GM21619 (cell line): ENCODE results near the gene CLDN20.
"Not testable (repeated sequence)": the region's sequence is repeated elsewhere in the genome, so short reads cannot be mapped to it uniquely, and the experiment has no call there.

ENCODE experiments used
- ATAC-seq: cut with Tn5 transposase; IDR thresholded peaks from one replicate; pipeline ENCODE4 v1.9.1; 2021; ENCODE audit not compliant: unreplicated experiment

CLDN20 gene

DNA sequence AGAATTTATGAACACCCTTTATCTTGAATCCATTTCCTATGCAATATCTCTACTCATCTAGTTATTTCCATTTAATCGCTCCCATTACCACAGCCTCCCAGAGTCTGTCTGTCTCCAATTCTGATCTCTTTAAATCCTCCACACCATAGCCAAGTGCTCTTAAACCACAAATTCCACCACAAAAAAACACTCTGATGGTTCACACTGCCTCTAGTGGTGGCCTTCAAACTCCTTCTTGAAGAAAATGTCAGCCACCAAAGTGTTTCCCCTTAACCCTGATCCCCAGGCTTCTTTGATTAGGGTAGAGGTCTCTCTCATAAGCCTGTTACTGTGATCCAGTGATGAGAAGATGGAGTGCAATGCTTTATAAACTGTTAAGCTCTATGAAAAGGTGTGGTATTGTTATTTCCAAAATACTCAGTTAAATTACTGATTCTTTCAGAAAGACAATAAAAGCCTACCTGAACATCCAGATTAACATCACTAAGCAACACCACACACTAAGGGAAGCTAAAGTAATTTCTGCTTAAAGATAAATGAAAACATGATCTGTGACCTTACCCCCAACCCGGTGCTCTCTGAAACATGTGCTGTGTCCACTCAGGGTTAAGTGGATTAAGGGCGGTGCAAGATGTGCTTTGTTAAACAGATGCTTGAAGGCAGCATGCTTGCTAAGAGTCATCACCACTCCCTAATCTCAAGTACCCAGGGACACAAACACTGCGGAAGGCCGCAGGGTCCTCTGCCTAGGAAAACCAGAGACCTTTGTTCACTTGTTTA, 4.5 kb downstream of the CLDN20 start:
- ATAC-seq = not testable (repeated sequence)

DNA sequence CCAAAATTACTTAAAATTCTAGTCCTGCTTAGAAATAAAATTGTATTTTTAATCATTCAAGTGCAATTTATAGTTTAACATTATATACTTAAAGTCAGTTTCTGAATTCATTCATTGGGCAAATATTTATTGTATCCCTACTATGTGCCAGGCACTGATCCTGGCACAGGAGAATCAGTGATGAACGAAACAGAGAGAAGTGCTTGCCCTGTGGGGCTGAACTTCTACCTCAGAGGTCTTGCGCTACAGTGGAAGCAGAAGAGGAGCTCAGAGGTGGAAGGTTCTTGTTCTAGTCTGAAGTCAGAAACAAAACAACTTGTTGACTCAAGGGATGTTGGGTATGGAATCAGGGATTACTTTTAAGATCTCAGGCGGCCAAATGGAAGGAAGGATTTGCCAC, 6.0 kb downstream of the CLDN20 start:
- no peak for ATAC-seq

DNA sequence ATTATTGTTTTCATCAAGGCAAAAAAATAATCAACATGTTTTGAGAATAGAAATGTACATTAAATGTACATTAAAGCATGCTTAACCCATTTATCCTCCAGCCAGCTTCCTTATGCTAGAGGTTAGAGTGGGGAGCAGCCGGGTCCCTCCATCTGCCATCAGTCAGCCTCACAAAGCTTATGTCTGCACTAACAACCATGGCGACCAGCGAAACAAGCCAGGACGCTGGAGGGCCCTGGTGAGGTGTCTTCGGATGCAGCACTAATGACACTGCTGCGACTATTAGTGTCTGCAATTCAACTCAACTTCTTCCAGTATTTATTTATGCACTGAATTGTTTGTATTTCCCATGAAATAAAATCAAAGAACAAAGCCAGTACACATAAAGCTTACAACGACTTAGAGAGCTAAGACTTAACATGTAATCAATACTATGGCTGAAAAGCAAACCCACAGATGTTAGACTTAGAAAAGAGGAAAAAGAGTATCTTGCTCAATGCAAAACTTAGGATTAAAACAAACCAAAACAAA, 6.8 kb downstream of the CLDN20 start:
- ATAC-seq = no peak

DNA sequence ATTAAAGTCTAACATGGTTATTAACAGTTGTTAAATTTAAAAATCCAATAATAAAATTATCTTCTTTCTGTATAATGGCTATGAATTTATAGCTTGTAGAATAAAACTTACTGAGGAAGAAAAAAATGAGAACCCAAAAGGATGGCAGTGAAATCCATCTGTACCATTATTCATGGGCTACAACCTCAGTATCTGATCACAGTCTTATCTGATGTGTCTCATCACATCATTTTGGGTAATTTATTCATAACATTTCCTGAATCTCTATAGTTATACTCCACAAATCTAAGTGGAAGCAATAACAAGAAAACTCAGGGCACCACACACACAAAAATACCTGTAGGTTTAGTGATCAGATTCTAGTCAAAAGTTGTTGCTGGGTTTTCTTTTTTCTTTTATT, 7.3 kb downstream of the CLDN20 start:
- no peak for ATAC-seq

DNA sequence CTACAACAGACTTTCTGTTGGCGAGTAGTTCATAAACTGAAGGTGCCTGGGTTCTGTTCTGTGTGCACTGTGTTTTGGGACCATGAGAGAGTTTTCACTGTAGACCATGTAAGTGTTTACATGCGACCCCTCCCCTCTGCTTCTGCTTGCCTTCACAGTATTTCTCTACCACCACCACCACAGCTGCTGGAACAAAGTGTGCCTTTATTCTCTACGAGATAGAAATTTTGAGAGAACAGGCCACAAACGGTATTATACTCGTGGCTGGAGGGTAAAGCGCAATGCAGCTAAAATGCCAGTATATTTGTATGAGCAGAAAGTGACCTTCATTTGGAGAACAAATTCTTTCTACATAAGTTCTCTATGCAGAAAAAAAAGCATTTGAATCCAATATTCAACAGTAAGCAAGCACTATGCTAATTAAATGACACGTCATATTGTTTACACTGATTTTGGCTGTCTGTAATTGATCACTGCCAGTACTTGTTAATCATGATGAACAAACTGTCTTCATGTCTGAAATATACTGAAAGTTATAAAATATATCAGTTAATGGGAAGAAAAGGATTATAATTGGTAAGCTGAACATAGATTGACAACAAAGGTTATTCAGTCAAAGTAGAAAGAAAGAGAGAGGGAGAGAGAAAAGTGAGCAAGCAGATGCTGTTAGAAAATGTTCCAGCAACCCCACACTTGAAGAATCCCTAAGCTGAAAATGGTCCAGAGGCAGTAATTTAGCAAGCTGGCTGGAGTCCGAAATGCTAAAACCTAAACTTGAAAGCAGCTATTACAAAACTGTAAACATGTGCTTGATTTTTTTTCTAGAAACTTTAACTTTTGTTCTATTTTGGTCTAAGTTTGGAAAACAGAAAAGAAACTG, 8.8 kb downstream of the CLDN20 start:
- no peak for ATAC-seq

DNA sequence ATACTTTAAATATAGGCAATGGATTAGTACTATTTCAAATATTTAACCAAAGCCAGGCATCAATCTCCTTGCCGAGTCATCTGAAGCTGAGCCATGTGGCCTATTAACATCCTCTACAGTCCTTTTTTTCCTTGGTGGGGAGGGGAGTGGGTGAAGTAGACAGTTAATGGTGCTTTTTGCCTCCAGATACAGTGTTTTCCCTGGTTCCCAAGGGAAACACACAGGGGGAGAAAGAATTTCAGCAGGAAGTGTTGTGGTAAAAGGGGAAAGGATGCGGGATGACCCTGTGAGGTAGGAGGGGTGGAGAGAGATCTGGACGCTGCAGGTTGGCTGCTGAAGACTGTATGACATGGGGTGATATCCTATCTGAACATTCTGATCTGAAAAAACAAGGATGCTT, 9.6 kb downstream of the CLDN20 start:
- ATAC-seq = no peak

DNA sequence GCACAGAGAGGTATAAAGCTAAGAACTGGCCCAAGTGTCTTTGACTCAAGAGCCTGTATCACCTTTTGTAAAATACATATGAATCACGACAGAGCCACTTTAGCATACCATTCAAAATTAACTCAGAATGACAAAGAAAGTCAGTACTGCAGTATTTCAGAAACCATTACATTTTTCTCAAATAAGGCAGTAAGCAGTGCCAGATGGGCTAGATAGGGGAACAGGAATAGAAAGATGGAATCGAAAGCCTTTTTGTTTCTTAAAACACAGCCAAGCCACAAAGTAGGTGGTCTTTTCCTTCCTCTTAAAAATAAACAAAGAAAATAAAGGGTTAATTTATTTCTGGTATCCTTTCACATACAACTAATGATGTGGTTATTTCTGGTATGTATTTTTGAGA, 10.3 kb downstream of the CLDN20 start:
- no peak for ATAC-seq

DNA sequence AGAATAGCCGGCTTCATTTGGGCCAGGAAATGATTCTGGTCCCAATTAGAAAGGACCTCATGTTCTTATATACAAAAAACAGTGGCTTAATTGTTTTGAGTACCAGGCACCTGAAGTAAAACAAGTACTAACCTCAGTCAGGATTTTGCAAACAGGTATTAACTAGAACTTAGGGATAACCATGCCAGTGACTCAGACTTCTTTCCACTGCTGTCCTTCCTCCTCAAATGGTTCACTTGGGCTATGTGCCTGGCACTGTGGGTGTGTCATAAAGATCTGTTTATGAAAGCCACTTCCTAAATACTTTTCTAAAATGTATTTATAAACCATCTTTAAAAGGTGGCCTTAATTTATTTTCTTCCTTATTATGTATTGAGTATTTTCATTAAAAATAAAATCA, 10.7 kb downstream of the CLDN20 start:
- ATAC-seq = no peak

DNA sequence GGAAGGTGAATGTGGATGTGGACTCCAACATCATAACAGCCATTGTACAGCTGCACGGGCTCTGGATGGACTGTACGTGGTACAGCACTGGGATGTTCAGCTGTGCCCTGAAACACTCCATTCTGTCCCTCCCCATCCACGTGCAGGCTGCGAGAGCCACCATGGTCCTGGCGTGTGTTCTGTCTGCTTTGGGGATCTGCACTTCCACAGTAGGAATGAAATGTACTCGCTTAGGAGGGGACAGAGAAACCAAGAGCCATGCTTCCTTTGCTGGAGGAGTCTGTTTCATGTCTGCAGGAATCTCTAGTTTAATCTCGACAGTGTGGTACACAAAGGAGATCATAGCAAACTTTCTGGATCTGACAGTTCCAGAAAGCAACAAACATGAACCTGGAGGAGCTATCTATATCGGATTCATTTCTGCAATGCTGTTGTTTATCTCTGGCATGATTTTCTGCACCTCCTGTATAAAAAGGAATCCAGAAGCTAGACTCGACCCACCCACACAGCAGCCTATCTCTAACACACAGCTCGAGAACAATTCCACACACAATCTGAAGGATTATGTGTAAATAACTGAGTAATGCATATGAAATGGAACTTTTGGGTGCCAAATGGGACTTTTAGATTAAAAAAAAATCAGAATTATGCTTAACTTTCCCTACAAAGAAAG, 12.1 kb downstream of the CLDN20 start:
- no peak for ATAC-seq

DNA sequence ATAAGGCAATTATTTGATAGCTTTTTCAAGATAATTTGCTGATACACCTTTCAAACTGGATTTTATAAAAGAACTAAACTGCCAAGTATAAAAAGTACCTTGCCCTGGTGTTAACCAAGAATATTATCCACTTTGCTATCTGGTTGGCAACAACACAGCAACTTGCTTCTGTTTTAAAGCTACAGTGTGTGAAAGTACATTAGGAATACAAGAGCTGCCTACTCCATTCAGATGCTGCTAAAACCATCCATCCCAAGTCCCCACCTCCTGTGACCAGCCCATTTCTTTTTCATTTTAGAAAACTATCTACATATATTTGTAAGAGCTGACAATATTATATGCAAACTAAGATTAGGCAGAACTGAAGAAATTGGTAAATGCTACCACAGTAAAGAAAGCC, 12.8 kb downstream of the CLDN20 start:
- ATAC-seq = no peak

DNA sequence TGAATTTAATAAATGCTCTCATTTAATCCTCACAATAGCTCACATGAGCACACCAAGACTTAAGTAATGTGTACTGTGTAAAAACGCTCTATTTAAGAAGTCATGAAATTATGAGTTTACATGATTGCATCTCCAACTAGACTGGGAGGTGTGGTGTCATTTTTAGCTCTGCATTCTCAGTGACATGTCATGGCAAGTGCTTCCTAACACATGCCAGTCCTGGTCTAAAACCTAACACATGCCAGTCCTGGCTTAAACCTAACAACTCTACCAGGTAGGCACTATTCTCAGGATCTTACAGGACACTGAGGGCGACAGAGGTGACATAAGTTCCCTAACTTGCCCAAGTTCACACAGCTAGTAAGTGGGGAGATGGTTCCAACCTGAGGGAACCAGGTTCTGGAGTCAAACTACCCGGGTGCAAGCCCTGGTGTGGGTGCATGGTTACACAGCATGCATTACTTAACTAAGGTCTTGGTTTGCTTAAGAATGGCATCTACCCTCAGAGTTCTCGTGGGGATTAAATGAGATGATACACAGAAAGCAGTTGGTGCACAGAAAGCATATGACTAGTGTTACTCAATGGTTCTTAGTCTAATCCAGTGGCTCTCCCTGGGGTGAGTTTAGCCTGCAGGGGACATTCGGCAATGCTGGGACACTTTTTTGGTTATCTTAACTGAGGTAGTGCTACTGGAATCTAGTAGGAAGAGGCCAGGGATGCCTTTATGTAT, 14.7 kb downstream of the CLDN20 start:
- ATAC-seq = no peak

DNA sequence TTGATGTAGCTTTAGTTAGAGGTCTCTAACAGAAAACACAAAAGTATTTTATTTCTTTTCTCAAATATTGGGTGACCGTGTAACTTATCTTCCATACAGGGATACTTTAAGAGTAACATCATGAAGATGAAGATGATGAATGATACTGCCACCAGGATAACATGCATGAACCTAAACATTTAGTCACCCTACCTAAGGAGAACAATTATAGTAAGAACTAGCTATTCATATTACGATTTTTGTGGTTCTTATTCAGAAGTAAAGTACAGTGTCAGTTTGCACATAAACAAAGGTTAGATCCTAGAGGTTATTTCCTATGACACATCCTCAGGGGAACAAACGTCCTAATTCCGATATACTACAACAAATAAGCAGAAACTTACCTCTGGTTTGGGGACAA, 21.0 kb downstream of the CLDN20 start:
- ATAC-seq = no peak

DNA sequence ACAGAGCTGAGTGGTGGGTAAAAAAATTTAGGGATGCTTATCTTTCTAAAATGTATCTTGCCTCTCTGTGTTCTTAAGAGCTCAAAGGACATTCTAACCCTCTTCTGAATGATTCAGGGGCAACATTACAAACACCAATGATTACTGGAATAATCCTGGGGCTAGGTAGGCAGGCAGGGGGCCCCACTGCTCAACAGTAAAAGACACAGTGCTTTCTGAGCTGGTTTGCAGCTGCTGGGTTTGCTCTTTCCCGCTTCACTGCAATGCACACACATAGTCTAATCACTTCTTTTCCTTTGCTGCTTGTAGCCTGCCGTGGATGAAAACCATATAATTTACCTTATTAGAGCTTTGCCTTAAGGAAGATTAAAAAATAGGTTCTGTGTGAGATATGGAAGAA, 23.9 kb downstream of the CLDN20 start:
- no peak for ATAC-seq

DNA sequence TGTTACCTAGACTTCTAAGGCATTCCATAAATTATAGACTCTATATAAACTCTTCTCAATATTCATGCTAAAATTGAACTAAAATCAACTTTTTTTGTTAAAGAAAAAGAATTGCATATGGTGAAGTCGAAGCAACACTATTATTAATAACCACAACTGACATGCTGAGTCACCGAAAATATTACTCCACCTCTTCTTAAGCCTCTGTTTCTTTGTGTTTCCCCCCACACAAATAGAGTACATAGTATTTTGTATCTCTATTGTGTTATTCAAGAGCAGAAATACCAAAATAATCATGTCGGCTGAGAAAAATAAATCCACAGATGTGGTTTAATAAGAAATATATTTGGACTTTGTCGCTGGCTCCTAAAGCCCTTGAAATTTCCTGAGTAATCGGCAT, 26.7 kb downstream of the CLDN20 start:
- ATAC-seq = no peak

DNA sequence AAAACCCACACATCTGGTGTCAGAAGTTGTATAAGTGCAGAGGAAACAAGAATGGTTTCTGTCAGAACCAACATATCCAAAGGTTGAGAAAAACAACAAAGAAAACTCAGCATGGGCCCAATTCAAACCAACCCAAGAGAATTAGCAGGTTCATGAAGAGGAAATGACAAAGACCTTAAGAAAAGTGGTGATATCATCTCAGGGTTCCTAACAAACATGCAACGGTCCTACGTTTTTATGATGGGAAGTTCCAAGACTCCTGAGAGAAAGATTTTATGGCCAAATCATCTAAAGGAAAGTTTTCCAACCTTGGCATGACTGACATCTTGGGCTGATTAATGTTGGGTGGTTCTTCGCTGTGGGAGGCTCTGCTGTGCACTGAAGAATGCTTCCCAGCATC, 27.5 kb downstream of the CLDN20 start:
- ATAC-seq = no peak

DNA sequence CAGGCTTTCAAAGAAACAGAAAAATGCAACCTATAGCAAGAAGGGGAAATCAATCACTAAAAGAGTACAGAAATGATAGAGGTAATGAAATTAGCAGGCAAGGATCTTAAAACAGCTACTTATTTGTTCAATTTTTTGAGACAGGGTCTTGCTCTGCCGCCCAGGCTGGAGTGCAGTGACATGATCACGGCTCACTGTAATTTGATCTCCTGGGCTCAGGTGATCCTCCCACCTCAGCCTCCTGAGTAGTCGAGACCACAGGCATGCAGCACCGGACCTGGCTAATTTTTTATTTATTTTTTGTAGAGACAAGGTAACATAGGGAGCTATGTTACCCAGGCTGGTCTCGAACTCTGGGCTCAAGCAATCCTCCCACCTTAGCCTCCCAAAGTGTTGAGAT, 28.9 kb downstream of the CLDN20 start:
- ATAC-seq = no peak

DNA sequence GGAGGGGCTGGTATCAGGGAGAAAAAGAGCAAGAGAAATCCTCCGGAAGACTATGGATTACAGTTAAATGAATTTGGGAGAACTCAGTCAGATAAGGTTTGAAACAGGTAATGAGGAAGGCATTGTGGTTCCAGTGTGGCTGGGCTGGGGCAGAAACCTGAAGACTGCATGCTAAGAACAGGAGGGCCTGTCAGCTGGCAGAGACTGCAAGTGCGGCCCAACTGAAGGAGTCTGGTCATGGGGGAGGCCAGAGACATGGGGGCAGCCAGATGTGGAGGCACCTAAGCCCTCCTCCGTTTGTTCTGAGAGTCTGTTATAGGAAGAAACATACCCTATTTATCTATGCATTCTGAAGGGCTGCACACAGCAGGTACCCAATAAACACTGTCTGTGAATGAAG, 33.9 kb downstream of the CLDN20 start:
- no peak for ATAC-seq

DNA sequence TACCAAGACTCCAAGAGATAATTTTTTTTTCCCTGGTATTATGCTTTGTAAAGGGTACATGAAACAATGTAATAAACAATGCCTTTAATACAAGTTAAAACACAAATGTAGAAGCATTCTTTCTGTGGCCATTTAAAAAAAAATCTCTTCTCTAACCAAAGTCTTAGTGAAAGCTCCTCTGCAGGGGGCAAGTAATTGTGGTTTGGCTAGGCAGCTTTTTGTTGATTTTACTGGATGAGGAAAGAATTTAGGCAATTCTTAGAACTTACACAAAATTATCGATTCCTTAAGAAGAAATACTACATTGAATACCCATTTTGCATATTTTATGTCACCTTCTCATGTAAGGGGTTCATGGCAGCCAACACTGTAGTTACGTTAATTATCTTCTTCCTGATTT, 38.1 kb downstream of the CLDN20 start:
- no peak for ATAC-seq

DNA sequence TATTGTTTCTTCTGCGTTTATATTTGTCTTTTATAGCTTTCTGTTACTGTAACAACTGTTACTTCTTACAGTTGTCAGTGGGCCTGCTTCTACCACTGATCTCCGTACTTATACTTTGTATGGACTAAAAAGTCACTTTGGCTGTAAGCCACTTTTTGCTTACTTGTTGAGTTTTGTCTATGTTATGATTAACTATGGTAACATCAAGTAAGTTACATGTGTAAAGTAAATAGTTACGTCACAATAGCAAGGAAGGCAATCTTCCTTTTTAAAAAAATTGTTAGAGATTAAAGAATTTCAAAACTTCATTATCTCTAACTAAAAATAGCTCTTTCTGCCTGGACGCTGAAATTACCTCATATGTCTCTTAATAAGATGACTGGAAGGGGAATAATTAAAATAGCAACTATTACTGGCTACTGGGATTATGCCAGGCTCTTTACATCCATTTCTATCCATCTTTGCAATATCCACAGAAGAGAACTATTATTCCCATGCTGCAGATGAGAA, 39.6 kb downstream of the CLDN20 start:
- ATAC-seq = no peak

DNA sequence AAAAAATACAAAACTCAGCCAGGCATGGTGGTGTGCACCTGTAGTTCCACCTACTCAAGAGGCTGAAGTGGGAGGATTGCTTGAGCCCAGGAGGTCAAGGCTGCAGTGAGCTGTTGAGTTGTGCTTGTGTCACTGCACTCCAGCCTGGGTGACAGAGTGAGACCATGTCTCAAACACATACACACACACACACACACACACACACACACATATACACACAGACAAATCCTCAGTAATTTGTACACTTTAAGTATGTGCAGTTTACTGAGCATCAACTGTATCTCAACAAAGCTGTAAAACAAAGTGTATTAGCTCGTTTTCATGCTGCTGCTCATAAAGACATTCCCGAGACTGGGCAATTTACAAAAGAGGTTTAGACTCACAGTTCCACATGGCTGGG, 43.1 kb downstream of the CLDN20 start:
- no peak for ATAC-seq

DNA sequence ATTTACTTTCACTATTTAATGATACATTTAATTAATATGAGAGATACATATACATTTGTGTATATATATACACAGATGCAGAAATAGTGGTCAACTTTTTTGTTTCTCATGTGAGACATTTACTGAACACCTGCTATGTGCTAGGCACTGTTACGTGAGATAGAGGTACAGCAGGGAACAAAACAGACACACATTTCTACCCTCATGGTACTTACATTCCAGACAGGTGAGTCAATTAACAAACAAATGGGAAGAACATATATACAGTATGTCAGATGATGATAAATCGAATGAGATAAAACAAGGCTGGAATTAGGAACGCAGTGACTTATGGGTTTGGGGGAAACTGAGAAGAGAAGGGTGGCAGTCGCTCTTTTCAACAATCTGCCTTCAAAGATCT, 45.3 kb downstream of the CLDN20 start:
- ATAC-seq = no peak
